ENCODE results near the gene C4B.
"Not testable (repeated sequence)": the region's sequence is repeated elsewhere in the genome, so short reads cannot be mapped to it uniquely, and the experiment has no call there.

C4B gene

GRCh38 chr6:32037598-32038524, 23.3 kb downstream of the C4B start, which contains the start of gene CYP21A2:
TSS of gene CYP21A2 (plus strand) at chr6:32038415. CDS start at chr6:32038423, 8 bp downstream.
- ATAC-seq: peak; percentile 60 to 69

GRCh38 chr6:32038878-32039277, 24.3 kb downstream of the C4B start:
- ATAC-seq: not testable (repeated sequence)

GRCh38 chr6:32039321-32040274, 25.0 kb downstream of the C4B start:
- not testable (repeated sequence) for ATAC-seq

GRCh38 chr6:32040299-32041049, 25.9 kb downstream of the C4B start:
- ATAC-seq: not testable (repeated sequence)

- ATAC-seq: not testable (repeated sequence)
These were observed 26.4 kb downstream of the C4B start for GRCh38 chr6:32041050-32041321.

- ATAC-seq: not testable (repeated sequence)
These were observed 26.8 kb downstream of the C4B start for GRCh38 chr6:32041385-32041784.

- ATAC-seq: not testable (repeated sequence)
These were observed 27.7 kb downstream of the C4B start for GRCh38 chr6:32042276-32042675.

- not testable (repeated sequence) for ATAC-seq
These were observed 29.2 kb downstream of the C4B start for GRCh38 chr6:32043589-32044380.

GRCh38 chr6:32044916-32045315, 30.3 kb downstream of the C4B start:
- not testable (repeated sequence) for ATAC-seq

- ATAC-seq: no peak
These were observed 31.3 kb downstream of the C4B start for GRCh38 chr6:32045811-32046449.

- no peak for ATAC-seq
These were observed 32.0 kb downstream of the C4B start for GRCh38 chr6:32046450-32047083.

GRCh38 chr6:32047084-32047478, 32.5 kb downstream of the C4B start:
- ATAC-seq: no peak

- no peak for ATAC-seq
These were observed 32.9 kb downstream of the C4B start for GRCh38 chr6:32047539-32047854.

- ATAC-seq: peak; percentile 73 to 82
These were observed 33.5 kb downstream of the C4B start for GRCh38 chr6:32047855-32048766.

GRCh38 chr6:32049149-32049548, 34.6 kb downstream of the C4B start:
- ATAC-seq: not testable (repeated sequence)

- ATAC-seq: not testable (repeated sequence)
These were observed 35.1 kb downstream of the C4B start for GRCh38 chr6:32049736-32050135.

GRCh38 chr6:32050562-32050961, 36.0 kb downstream of the C4B start:
- ATAC-seq: no peak

GRCh38 chr6:32052626-32053025, 38.0 kb downstream of the C4B start:
- not testable (repeated sequence) for ATAC-seq

- not testable (repeated sequence) for ATAC-seq
These were observed 38.7 kb downstream of the C4B start for GRCh38 chr6:32053314-32053713.

- ATAC-seq: not testable (repeated sequence)
These were observed 41.2 kb downstream of the C4B start for GRCh38 chr6:32055756-32056155.
